GM19463 (cell line): ENCODE measurements around the gene WLS.

Experiments used
- ATAC-seq: cut with Tn5 transposase; IDR thresholded peaks from one replicate; pipeline ENCODE4 v1.9.1; 2021; ENCODE audit warnings: mild to moderate bottlenecking, moderate library complexity; ENCODE audit not compliant: unreplicated experiment

WLS gene

GRCh38 chr1:68142036-68142435 is 90.3 kb downstream of the WLS start:
- ATAC-seq: no peak

- no peak for ATAC-seq
Observed at GRCh38 chr1:68141071-68142021, 91.0 kb downstream of the WLS start.

GRCh38 chr1:68140536-68140935 is 91.8 kb downstream of the WLS start:
- no peak for ATAC-seq

- ATAC-seq: no peak
Observed at GRCh38 chr1:68136187-68136586, 96.1 kb downstream of the WLS start.

GRCh38 chr1:68132426-68133130 is 99.7 kb downstream of the WLS start:
- no peak for ATAC-seq

GRCh38 chr1:68131261-68131660 is 101.1 kb downstream of the WLS start:
- ATAC-seq: no peak

GRCh38 chr1:68129536-68130250 is 102.6 kb downstream of the WLS start:
- no peak for ATAC-seq

GRCh38 chr1:68128820-68129219 is 103.5 kb downstream of the WLS start:
- ATAC-seq: no peak

- peak; percentile 72 for ATAC-seq
Observed at GRCh38 chr1:68128157-68128556, 104.2 kb downstream of the WLS start.

- ATAC-seq: no peak
Observed at GRCh38 chr1:68121536-68121935, 110.8 kb downstream of the WLS start.

- peak; percentile 70 for ATAC-seq
Observed at GRCh38 chr1:68120136-68120791, 112.1 kb downstream of the WLS start.

- no peak for ATAC-seq
Observed at GRCh38 chr1:68119445-68119844, 112.9 kb downstream of the WLS start.

GRCh38 chr1:68117416-68117815 is 114.9 kb downstream of the WLS start:
- ATAC-seq: no peak

GRCh38 chr1:68116643-68117235 is 115.6 kb downstream of the WLS start:
- ATAC-seq: no peak

GRCh38 chr1:68115308-68115707 is 117.0 kb downstream of the WLS start:
- ATAC-seq: no peak

GRCh38 chr1:68113966-68114365 is 118.4 kb downstream of the WLS start:
- ATAC-seq: no peak

GRCh38 chr1:68112835-68113243 is 119.5 kb downstream of the WLS start:
- no peak for ATAC-seq

- ATAC-seq: no peak
Observed at GRCh38 chr1:68111519-68112436, 120.5 kb downstream of the WLS start.

GRCh38 chr1:68107771-68108170 is 124.6 kb downstream of the WLS start:
- no peak for ATAC-seq
